ENCODE measurements around the gene SERPINB8. TPM values are rescaled to one million over a fixed set of nuclear protein-coding genes. Genes with fewer than 3 reads are reported as not detected.

Gene SERPINB8
- total and polyA plus RNA-seq, 9 of the 15 experiments (the other 6 are each of a cell fraction or from before 2014, with no cell fraction given): 0.05 to 0.19 (median 0.09) TPM

GRCh38 chr18:64002581-64002980 lies 32.7 kb downstream of the SERPINB8 start (continued):
- no peak for TF ChIP-seq NUFIP1 (IDR thresholded peaks at IDR 0.05; ENCODE audit: partially characterized antibody)
- TF ChIP-seq ZNF512 (tag; IDR thresholded peaks at IDR 0.05): no peak
- TF ChIP-seq SMARCE1 (IDR thresholded peaks at IDR 0.05): no peak
- no peak for TF ChIP-seq KHSRP (IDR thresholded peaks at IDR 0.05)
- TF ChIP-seq, protein P1, sequence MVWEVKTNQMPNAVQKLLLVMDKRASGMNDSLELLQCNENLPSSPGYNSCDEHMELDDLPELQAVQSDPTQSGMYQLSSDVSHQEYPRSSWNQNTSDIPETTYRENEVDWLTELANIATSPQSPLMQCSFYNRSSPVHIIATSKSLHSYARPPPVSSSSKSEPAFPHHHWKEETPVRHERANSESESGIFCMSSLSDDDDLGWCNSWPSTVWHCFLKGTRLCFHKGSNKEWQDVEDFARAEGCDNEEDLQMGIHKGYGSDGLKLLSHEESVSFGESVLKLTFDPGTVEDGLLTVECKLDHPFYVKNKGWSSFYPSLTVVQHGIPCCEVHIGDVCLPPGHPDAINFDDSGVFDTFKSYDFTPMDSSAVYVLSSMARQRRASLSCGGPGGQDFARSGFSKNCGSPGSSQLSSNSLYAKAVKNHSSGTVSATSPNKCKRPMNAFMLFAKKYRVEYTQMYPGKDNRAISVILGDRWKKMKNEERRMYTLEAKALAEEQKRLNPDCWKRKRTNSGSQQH (CRISPR knock-in tag; IDR thresholded peaks at IDR 0.05): no peak
- no peak for TF ChIP-seq ZNF324 (CRISPR knock-in tag; IDR thresholded peaks at IDR 0.05)
- no peak for TF ChIP-seq PHB2 (IDR thresholded peaks at IDR 0.05; ENCODE audit: low read depth)
- no peak for TF ChIP-seq MLLT1 (IDR thresholded peaks at IDR 0.05)
- TF ChIP-seq E2F4 (CRISPR knock-in tag; IDR thresholded peaks at IDR 0.05; ENCODE audit: low read depth): no peak
